GM10248 (cell line): Measurements from ENCODE around the gene HOXC10.

Experiments
- CTCF ChIA-PET: fragments of 300-600 bp; sonication (Branson Sonifier 250); formaldehyde crosslinking; extraction: SDS; loops from one replicate; lab custom pipeline; 2021; ENCODE audit warnings: antibody characterized with exemption; lab: Yijun Ruan, JAX
- POLR2A ChIA-PET: fragments of 350-650 bp; sonication (Branson Sonifier 250); formaldehyde crosslinking; extraction: SDS; loops from one replicate; lab custom pipeline; 2020; ENCODE audit warnings: antibody characterized with exemption; lab: Yijun Ruan, JAX
- DNase-seq: peaks from one replicate; pipeline ENCODE4 v3.0.0; 2012; ENCODE audit errors: extremely low spot score
- CTCF ChIP-seq: IDR thresholded peaks from 2 replicates; pipeline ENCODE4 v1.5.1; 2012; ENCODE audit warnings: mild to moderate bottlenecking, low read depth; ENCODE audit errors: extremely low read depth, missing control alignments, control extremely low read depth

Gene HOXC10

GRCh38 chr12:54008260-54008552 is 23.3 kb downstream of the HOXC10 start:
- no peak for TF ChIP-seq CTCF
- ChIA-PET POLR2A (no interaction called here), CTCF (interaction anchor here (1.0 to 7.2 kb wide), 8 partner anchors 13 to 371 kb away, joined by 3 to 139 read pairs (median 78); partner anchors contain the start of genes HOXC10, HOXC5, HOXC6 and SMUG1)
- DNase-seq = no peak

- CTCF ChIA-PET = interaction anchor here (1.0 to 7.2 kb wide), 9 partner anchors 13 to 370 kb away, joined by 3 to 139 read pairs (median 61); partner anchors contain the start of genes HOXC10, HOXC5, HOXC6 and SMUG1
- POLR2A ChIA-PET = interaction anchor here (0.7 kb wide), 2 partner anchors 177 to 184 kb away, joined by 8 to 9 read pairs; no protein-coding TSS in a partner anchor
- DNase-seq = no peak
- no peak for TF ChIP-seq CTCF
Measured at GRCh38 chr12:54009171-54010052, 24.5 kb downstream of the HOXC10 start.

GRCh38 chr12:54010053-54010971 is 25.4 kb downstream of the HOXC10 start:
- CTCF ChIA-PET = interaction anchor here (1.0 to 7.2 kb wide), 6 partner anchors 12 to 198 kb away, joined by 4 to 139 read pairs (median 56); partner anchors contain the start of genes HOXC10, HOXC5 and SMUG1
- TF ChIP-seq CTCF = no peak
- DNase-seq = no peak
- POLR2A ChIA-PET = no interaction called here

GRCh38 chr12:54010972-54011664 is 26.2 kb downstream of the HOXC10 start:
- POLR2A ChIA-PET = no interaction called here
- no peak for TF ChIP-seq CTCF
- CTCF ChIA-PET = interaction anchor here (1.0 to 6.4 kb wide), 3 partner anchors 22 to 197 kb away, joined by 4 to 103 read pairs (median 6); partner anchors contain the start of gene HOXC5
- no peak for DNase-seq

- DNase-seq = no peak
- ChIA-PET CTCF (interaction anchor here (0.6 to 6.4 kb wide), 5 partner anchors 27 to 196 kb away, joined by 3 to 103 read pairs (median 9); partner anchors contain the start of gene HOXC10), POLR2A (no interaction called here)
- TF ChIP-seq CTCF = no peak
Measured at GRCh38 chr12:54011665-54012532, 27.0 kb downstream of the HOXC10 start.
